ENCODE data around the gene MYOM3.

The MYOM3 gene

GRCh38 chr1:24134376-24134775 lies 22.4 kb upstream of the MYOM3 start:
- no peak for TF ChIP-seq CTCF (IDR thresholded peaks at IDR 0.05)
- no peaks in the 10 kb centered on the region for H3K36me3 Mint-ChIP-seq (ENCODE audit: low read depth)
- H3K27me3 Mint-ChIP-seq (ENCODE audit: low read depth, poor library complexity) = peaks cover 5% of the 10 kb centered on the region
- no peak overlapping the region for H3K4me3 Mint-ChIP-seq
- H3K27ac Mint-ChIP-seq = no peak overlapping the region
- DNase-seq = no peak
- H3K4me1 Mint-ChIP-seq = peaks cover 8% of the 10 kb centered on the region
- peaks cover 26% of the 10 kb centered on the region for H3K9me3 Mint-ChIP-seq

GRCh38 chr1:24133819-24134218 lies 21.9 kb upstream of the MYOM3 start:
- Mint-ChIP-seq H3K4me1 (peaks cover 8% of the 10 kb centered on the region), H3K9me3 (peaks cover 26% of the 10 kb centered on the region), H3K36me3 (ENCODE audit: low read depth) (no peaks in the 10 kb centered on the region), H3K4me3 (no peak overlapping the region), H3K27ac (no peak overlapping the region), H3K27me3 (ENCODE audit: low read depth, poor library complexity) (peaks cover 6% of the 10 kb centered on the region)
- no peak for DNase-seq
- no peak for TF ChIP-seq CTCF (IDR thresholded peaks at IDR 0.05)

GRCh38 chr1:24130385-24130784 lies 18.4 kb upstream of the MYOM3 start:
- H3K9me3 Mint-ChIP-seq = peaks cover 26% of the 10 kb centered on the region
- TF ChIP-seq CTCF (IDR thresholded peaks at IDR 0.05) = no peak
- H3K27ac Mint-ChIP-seq = no peak overlapping the region
- no peaks in the 10 kb centered on the region for H3K36me3 Mint-ChIP-seq (ENCODE audit: low read depth)
- no peak for DNase-seq
- H3K4me1 Mint-ChIP-seq = no peaks in the 10 kb centered on the region
- H3K4me3 Mint-ChIP-seq = no peak overlapping the region
- H3K27me3 Mint-ChIP-seq (ENCODE audit: low read depth, poor library complexity) = peaks cover 15% of the 10 kb centered on the region

- Mint-ChIP-seq H3K36me3 (ENCODE audit: low read depth) (no peaks in the 10 kb centered on the region), H3K4me3 (no peak overlapping the region), H3K9me3 (peaks cover 26% of the 10 kb centered on the region), H3K27ac (no peak overlapping the region), H3K4me1 (no peaks in the 10 kb centered on the region), H3K27me3 (ENCODE audit: low read depth, poor library complexity) (peaks cover 13% of the 10 kb centered on the region)
- no peak for DNase-seq
- TF ChIP-seq CTCF (IDR thresholded peaks at IDR 0.05) = no peak
Observed at GRCh38 chr1:24127801-24128363, 15.9 kb upstream of the MYOM3 start.

- Mint-ChIP-seq H3K27ac (no peak overlapping the region), H3K36me3 (ENCODE audit: low read depth) (no peaks in the 10 kb centered on the region)
- TF ChIP-seq CTCF (IDR thresholded peaks at IDR 0.05) = no peak
Observed at GRCh38 chr1:24127134-24127800, 15.3 kb upstream of the MYOM3 start.

GRCh38 chr1:24126672-24127023 lies 14.7 kb upstream of the MYOM3 start:
- Mint-ChIP-seq H3K36me3 (ENCODE audit: low read depth) (no peaks in the 10 kb centered on the region), H3K4me3 (no peak overlapping the region), H3K4me1 (no peaks in the 10 kb centered on the region), H3K27me3 (ENCODE audit: low read depth, poor library complexity) (peaks cover 16% of the 10 kb centered on the region), H3K27ac (no peak overlapping the region), H3K9me3 (peaks cover 21% of the 10 kb centered on the region)
- TF ChIP-seq CTCF (IDR thresholded peaks at IDR 0.05) = no peak
- DNase-seq = no peak

More at GRCh38 chr1:24127134-24127800, 15.3 kb upstream of the MYOM3 start:
- no peak overlapping the region for H3K4me3 Mint-ChIP-seq
- no peaks in the 10 kb centered on the region for H3K4me1 Mint-ChIP-seq
- peaks cover 26% of the 10 kb centered on the region for H3K9me3 Mint-ChIP-seq
- no peak for DNase-seq
- H3K27me3 Mint-ChIP-seq (ENCODE audit: low read depth, poor library complexity) = peaks cover 13% of the 10 kb centered on the region

All from nephron progenitor cell (in vitro differentiated cells).